ENCODE data around the gene HLCS.

- TF ChIP-seq POLR2AphosphoS5 (IDR thresholded peaks at IDR 0.05; ENCODE audit: low read depth, low read length), result no peak
- TF ChIP-seq POLR2A (IDR thresholded peaks at IDR 0.05; ENCODE audit: low read depth, low read length), result no peak
These were observed 204.8 kb downstream of the HLCS start for GRCh38 chr21:36761685-36762084.

Measured in GM12892 (cell line).